Measurements from ENCODE around the gene ATP5F1D.

The ATP5F1D gene

GRCh38 chr19:1220477-1220930, 21.0 kb upstream of the ATP5F1D start:
- DNase-seq (ENCODE audit: insufficient read length, low spot score) (no peak), FAIRE-seq (no peak)

GRCh38 chr19:1220976-1221903, 20.3 kb upstream of the ATP5F1D start:
- FAIRE-seq (peak; percentile 28), DNase-seq (ENCODE audit: insufficient read length, low spot score) (no peak)

GRCh38 chr19:1221904-1222255, 19.7 kb upstream of the ATP5F1D start:
- DNase-seq (ENCODE audit: insufficient read length, low spot score) = no peak
- FAIRE-seq = no peak

GRCh38 chr19:1222394-1222793, 19.2 kb upstream of the ATP5F1D start:
- DNase-seq (ENCODE audit: insufficient read length, low spot score) = no peak

GRCh38 chr19:1223018-1223855, 18.3 kb upstream of the ATP5F1D start:
- DNase-seq (ENCODE audit: insufficient read length, low spot score) (peak; percentile 43), FAIRE-seq (no peak)

More at GRCh38 chr19:1222394-1222793, 19.2 kb upstream of the ATP5F1D start:
- FAIRE-seq = no peak

GRCh38 chr19:1224047-1224825, 17.3 kb upstream of the ATP5F1D start:
- no peak for FAIRE-seq
- no peak for DNase-seq (ENCODE audit: insufficient read length, low spot score)

- no peak for FAIRE-seq
Observed at GRCh38 chr19:1224847-1225246, 16.7 kb upstream of the ATP5F1D start.

GRCh38 chr19:1225440-1226226, 15.9 kb upstream of the ATP5F1D start:
- no peak for DNase-seq (ENCODE audit: insufficient read length, low spot score)
- FAIRE-seq = no peak

More at GRCh38 chr19:1224847-1225246, 16.7 kb upstream of the ATP5F1D start:
- no peak for DNase-seq (ENCODE audit: insufficient read length, low spot score)

GRCh38 chr19:1226227-1226518, 15.4 kb upstream of the ATP5F1D start:
- DNase-seq (ENCODE audit: insufficient read length, low spot score) (no peak), FAIRE-seq (no peak)

GRCh38 chr19:1226522-1227303, 14.8 kb upstream of the ATP5F1D start:
- FAIRE-seq (no peak), DNase-seq (ENCODE audit: insufficient read length, low spot score) (no peak)

- FAIRE-seq = no peak
- DNase-seq (ENCODE audit: insufficient read length, low spot score) = no peak
Observed at GRCh38 chr19:1227304-1228054, 14.1 kb upstream of the ATP5F1D start.

- FAIRE-seq (no peak), DNase-seq (ENCODE audit: insufficient read length, low spot score) (no peak)
Observed at GRCh38 chr19:1228161-1228957, 13.2 kb upstream of the ATP5F1D start.

- no peak for FAIRE-seq
- DNase-seq (ENCODE audit: insufficient read length, low spot score) = no peak
Observed at GRCh38 chr19:1229056-1229923, 12.3 kb upstream of the ATP5F1D start.

GRCh38 chr19:1229924-1230782, 11.4 kb upstream of the ATP5F1D start:
- FAIRE-seq = no peak

GRCh38 chr19:1230783-1231489, 10.6 kb upstream of the ATP5F1D start:
- FAIRE-seq (no peak), DNase-seq (ENCODE audit: insufficient read length, low spot score) (no peak)

More at GRCh38 chr19:1229924-1230782, 11.4 kb upstream of the ATP5F1D start:
- DNase-seq (ENCODE audit: insufficient read length, low spot score) = no peak
